ENCODE results near the gene SLC47A2.

Gene SLC47A2

GRCh38 chr17:19664136-19664820 is 52.1 kb downstream of the SLC47A2 start:
- no peak for DNase-seq

GRCh38 chr17:19663097-19663496 is 53.3 kb downstream of the SLC47A2 start:
- DNase-seq: no peak

- DNase-seq: no peak
These were observed 55.3 kb downstream of the SLC47A2 start for GRCh38 chr17:19661121-19661520.

- DNase-seq: no peak
These were observed 56.0 kb downstream of the SLC47A2 start for GRCh38 chr17:19660219-19660870.

GRCh38 chr17:19659366-19660177 is 56.8 kb downstream of the SLC47A2 start:
- no peak for DNase-seq

- DNase-seq: no peak
These were observed 59.4 kb downstream of the SLC47A2 start for GRCh38 chr17:19656851-19657581.

GRCh38 chr17:19656336-19656735 is 60.0 kb downstream of the SLC47A2 start:
- no peak for DNase-seq

GRCh38 chr17:19654896-19655295 is 61.5 kb downstream of the SLC47A2 start:
- DNase-seq: no peak

- no peak for DNase-seq
These were observed 62.0 kb downstream of the SLC47A2 start for GRCh38 chr17:19654342-19654886.

GRCh38 chr17:19652595-19652994 is 63.8 kb downstream of the SLC47A2 start:
- DNase-seq: no peak

GRCh38 chr17:19651451-19652238 is 64.7 kb downstream of the SLC47A2 start:
- DNase-seq: no peak

GRCh38 chr17:19650826-19651225 is 65.6 kb downstream of the SLC47A2 start:
- DNase-seq: no peak

GRCh38 chr17:19649274-19649541 is 67.2 kb downstream of the SLC47A2 start:
- DNase-seq: no peak

- DNase-seq: peak; percentile 96
These were observed 67.7 kb downstream of the SLC47A2 start, which contains the start of gene ALDH3A2 for GRCh38 chr17:19648475-19649273. Gene ALDH3A2 (plus strand): TSS chr17:19648751. CDS start chr17:19648972, 221 bp downstream.

GRCh38 chr17:19647697-19648474 is 68.5 kb downstream of the SLC47A2 start:
- peak; percentile 45 for DNase-seq

GRCh38 chr17:19646788-19647696 is 69.3 kb downstream of the SLC47A2 start:
- DNase-seq: peak; percentile 24

GRCh38 chr17:19645734-19646201 is 70.6 kb downstream of the SLC47A2 start:
- peak; percentile 78 for DNase-seq

GRCh38 chr17:19644493-19645210 is 71.7 kb downstream of the SLC47A2 start:
- no peak for DNase-seq

Data from activated CD4-positive, alpha-beta T cell treated with anti-CD3 and anti-CD28 coated beads, Interleukin-2, Interleukin-6, amounts not matched to agents 100 ng/mL and 50 ng/mL, durations not matched to agents 16 hours and 8 hours (primary cell).